G401.6 (cell line): ENCODE measurements around the gene MFN2.
"Not testable (repeated sequence)": the region's sequence is repeated elsewhere in the genome, so short reads cannot be mapped to it uniquely, and the experiment has no call there.

Experiments used
- FAIRE-seq: peaks from 2 replicates; lab custom pipeline; 2012; peaks lifted over from hg19 to GRCh38; lab: Jason Lieb, UNC

The MFN2 gene

DNA sequence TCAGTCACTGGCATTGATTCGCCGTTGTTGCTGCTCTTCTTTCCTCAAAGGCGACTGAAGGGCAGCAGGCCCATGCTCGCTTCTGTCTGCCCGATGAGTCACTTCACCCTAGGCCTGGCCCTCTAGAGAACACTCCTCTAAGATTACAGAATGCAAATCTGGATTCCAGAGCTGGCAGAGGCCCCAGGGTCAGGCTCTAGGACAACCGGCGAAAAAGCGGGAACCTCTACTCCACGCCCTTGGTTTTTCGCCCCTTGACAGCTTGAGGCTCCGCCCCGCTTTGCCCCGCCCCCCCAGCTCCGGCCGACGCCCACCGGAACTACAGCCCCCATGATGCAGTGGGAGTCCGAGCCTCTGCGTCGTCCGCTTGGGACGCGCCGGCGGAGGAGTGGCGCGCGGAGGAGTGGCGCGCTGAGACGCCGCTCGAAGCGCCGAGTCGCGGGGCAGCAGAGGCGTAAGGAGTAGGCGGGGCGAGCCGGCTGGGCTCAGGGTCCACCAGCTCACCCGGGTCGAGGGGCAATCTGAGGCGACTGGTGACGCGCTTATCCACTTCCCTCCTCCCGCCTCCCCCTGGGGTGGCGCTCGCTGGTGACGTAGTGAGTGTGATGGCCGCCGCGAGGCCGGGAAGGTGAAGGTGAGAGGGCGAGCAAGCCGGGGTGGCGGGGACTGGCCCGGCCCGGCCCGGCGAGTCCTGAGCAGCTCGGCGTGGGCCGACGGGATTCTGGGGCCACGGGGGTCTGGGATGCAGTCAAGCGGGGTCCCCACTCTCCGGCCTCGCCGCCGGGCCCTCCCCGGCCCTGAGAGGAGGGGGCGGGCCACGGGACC, at the start of gene MFN2:
Gene MFN2, plus strand, starts transcription at position 594 of the 825 bp plus-strand sequence. CDS start 8,725 bp downstream, outside the sequence.
- FAIRE-seq = peak; percentile 96

DNA sequence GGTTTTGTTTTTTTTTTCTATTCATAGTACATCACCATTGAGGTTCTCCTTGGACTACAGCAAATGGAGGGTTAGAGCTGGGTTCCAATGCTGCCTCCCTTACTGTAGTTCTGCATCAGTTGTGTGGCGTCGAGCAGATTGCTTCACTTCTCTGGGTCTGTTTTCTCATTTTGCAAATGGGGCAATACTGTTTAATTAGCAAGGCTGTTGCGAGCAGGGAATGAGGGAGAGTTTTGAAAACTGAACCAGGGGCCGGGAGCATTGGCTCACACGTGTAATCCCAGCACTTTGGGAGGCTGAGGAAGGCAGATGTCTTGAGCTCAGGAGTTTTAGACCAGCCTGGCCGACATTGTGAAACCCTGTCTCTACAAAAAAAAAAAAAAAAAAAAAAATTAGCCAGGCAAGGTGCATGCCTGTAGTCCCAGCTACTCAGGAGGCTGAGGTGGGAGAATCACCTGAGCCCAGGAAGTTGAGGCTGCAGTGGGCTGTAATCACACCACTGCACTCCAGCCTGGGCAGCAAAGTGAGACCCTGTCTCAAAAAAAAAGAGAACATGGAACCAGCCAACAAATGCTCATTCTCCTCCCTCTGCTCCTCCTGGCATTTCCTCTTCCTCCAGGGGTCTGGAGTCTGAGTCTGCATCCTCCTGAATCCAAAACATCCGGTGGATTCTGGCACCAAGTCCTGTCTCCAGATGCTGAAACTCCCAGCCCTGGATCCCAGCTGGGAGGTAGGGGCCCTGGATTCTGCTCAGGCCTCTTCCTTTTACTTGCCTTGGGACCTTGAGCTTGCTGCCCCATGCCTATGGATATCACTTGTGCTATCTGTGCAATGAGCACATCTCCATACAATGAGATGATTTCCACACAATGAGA, 49.4 kb upstream of the MFN2 start:
- no peak for FAIRE-seq

DNA sequence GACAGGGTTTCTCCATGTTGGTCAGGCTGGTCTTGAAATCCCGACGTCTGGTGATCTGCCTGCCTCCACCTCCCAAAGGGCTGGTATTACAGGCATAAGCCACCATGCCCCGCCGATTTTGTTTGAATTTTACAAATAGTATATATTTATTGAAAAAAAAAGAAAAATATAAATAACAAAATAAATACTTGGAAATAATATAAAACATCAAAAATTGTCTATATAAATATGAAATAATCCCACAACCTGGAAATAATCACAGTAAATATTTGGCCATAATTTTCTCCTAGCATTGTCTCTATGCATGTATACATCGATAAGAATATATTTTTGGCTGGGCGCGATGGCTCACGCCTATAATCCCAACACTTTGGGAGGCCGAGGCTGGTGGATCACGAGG, 48.4 kb upstream of the MFN2 start:
- FAIRE-seq = no peak

DNA sequence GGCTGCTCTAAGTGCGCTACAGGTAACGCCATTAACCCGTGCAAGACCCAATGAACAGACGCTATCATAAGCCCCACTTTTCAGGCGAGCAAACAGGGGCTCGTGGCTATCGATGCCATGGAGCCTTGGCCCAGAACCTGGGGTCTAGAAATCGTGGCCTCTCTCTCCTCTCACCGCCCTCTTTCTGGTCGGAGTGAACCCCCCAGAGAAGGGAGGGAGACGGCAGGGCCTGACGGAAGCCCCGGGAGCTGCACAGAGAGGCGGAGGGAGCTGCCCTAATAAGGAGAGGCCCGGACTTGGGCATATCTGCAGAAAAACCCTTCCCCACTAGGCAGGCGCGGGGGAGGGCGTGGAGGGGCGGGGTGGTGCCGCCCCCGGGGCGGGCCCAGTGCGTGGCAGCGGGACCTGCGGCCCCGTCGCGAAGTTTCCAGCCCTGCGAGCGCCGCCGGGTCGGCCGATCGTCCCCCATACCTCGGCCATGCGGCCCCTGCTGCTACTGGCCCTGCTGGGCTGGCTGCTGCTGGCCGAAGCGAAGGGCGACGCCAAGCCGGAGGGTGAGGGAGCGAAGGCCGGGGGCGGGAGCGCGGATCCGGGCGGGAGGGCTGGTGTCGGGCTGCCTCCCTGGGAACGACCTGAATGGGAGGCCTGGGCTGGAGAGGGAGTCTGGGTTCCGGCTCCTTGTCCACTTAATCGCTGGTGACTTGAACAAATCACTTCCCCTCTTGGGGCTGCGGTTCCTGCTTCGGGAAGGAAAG, 45.8 kb upstream of the MFN2 start, which contains the start of gene PLOD1:
Gene PLOD1, plus strand, starts transcription at position 416 of the 755 bp plus-strand sequence. Its CDS starts 63 bp downstream, at position 479.
- FAIRE-seq = no peak

DNA sequence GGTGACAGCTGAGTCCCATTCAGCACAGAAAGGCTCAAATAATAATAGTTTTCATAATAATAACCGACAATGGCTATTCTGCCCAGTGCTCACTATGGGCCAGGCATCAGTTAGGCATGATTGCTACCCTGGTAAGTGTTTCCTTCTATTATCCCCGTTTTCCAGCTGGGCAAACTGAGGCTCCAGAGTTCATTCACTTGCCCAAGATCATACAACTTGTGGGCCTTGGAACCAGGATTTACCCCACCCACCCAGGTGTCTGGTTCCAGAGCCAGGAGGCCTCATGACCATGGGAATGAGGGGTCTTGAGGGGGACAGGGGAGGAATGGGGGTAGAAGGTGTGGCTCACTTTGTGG, 45.2 kb upstream of the MFN2 start:
- no peak for FAIRE-seq

DNA sequence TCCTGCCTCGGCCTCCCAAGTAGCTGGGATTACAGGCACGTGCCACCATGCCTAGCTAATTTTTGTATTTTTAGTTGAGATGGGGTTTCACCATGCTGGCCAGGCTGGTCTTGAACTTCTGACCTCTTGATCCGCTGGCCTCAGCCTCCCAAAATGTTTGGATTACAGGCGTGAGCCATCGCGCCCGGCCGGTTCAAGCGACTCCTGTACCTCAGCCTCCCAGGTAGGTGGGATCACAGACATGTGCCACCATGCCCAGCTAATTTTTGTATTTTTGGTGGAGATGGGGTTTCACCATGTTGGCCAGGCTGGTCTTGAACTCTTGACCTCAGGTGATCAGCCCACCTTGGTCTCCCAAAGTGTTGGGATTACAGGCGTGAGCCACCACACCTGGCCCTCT, 44.5 kb upstream of the MFN2 start:
- FAIRE-seq = not testable (repeated sequence)

DNA sequence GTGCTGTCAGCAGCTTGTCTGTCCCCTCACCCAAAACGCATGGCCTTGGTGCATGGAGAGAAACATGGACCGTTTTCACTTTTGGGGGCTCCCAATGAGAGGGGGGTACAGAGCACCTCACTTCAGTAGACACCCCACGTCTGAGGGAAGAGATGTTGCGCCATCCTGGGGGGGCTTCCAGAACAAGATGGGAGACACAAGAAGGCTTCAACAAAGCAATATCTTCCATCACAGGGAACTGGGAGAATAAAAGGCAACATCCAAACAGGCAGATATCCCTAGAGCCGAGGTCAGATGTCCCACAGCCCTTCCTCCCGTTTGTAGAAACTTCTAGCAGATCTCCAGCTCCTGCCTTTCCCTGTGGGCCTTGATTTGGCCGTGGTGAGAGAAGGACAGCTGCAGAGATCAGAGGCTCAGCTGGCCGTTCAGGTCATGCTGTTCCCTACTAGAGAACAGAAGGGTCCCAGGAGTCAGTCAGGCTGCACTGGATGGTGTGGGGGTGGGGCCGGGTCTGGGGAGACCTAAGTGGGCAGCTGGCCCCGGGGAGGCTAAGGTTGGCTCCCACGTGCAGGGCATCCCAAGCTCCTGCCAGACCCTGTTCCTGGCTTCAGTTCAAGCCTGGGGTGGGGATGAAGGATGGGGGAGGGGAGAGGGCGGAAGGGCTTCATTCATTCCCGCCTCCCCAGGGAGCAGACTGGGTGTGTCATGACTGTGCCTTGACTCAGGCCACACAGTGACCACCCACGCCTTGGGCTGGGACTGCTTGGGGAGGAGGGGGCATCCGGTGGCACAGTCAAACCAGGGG, 41.3 kb upstream of the MFN2 start:
- no peak for FAIRE-seq

DNA sequence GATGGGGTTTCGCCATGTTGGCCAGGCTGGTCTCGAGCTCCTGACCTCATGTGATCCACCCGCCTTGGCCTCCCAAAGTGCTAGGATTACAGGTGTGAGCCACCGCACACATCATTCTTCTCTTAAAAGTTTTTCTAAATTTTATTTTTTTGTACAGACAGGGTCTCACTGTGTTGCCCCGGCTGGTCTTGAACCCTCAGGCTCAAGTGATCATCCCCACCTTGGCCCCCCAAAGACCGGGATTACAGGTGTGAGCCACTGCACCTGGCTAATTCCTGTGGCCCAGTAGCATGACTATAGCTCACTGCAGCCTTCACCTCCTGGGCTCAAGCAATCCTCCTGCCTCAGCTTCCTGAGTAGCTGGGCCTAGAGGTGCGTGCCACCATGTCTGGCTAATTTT, 40.5 kb upstream of the MFN2 start:
- FAIRE-seq = not testable (repeated sequence)

DNA sequence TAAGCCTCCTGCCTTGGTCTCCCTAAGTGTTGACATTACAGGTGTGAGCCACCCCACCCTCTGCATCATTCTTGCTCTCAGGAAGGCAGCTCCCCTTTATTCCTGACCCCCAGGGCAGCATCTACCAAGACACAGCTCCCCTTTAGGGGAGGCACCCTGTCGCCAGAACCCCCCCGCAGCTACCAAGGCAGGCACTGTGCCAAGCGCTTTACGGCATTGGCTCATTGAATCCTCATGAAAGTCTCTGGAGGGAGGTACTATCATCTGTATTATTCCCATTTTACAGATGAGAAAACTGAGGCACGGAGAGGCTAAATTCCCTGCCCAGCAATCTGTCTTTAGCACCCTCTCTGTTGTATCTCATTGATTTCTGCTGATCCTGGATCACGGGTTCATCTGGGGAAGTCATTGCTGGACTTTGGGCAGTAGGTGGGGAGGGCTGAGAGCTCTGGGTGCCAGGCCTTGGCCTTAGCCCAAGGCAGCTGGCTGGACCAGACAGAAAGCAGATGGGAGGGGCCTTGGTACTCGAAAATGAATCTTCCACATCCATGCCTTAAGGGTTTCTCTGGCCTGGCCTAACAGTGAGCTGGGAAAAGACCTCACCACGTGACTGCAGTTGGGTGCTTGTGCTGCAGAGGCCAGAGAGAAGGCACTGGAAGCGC, 39.9 kb upstream of the MFN2 start:
- no peak for FAIRE-seq

DNA sequence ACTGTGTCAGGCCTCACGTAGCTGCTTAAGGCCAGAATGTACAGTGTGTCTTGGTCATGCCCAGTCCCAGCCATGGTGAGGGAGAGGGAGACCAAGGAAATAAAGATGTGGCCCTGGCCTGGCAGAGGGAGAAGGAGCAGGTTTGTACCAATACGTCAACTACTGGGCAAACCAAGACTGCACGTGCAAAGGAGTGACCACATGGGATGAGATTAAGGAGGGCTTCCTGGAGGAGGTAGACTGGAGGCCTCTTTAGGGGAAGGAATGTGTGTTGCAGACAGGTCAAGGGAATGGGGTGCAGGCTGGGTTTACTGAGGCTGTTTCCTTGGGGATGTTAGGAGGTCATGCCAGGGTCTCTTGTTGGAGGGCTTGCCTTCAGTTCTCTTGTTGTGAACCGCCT, 38.0 kb upstream of the MFN2 start:
- FAIRE-seq = no peak

DNA sequence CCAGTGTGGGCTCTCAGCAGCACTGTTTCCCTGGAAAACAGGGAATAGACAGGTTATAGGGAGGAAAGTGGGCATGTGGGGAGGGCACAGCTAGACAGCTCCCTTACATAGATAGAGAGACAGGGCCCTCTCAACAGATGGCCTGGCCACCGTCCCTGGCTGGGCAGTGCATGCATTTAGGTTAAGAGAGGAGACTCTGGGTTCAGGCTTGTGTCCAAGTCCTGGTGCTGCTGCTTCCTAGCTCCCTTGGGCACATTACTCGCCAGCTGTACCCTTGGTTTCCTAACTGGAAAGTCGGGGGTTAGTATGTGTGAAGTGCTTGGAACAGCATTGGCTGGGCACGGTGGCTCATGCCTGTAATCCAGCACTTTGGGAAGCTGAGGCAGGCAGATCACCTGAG, 36.6 kb upstream of the MFN2 start:
- no peak for FAIRE-seq

DNA sequence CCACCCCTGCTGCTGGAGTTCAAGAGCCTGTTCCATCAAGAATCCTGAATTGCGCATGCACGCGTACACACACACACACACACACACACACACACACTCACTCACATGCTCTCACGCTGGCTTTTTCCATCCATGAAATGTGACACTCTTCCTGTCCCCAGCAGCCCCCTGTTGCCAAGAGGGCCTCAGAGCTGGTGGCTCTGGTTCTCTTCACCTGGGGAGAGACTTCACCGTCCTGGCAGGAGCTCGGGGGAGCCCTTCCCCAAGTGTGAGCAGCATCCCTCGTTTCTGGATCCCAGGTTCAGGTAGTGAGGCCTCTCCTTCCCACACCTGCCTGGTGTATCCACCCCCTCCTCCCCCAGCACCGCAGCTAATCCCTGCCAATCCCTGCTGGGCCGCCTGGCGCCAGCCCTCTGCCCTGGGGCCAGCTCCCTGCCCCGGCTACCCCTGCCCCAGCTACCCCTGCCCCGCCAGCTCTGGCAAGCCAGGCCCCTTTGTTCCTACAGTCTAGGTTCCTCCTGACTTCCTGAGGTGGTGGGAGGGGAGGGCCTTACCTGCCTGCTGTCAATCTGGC, 35.8 kb upstream of the MFN2 start:
- FAIRE-seq = no peak

DNA sequence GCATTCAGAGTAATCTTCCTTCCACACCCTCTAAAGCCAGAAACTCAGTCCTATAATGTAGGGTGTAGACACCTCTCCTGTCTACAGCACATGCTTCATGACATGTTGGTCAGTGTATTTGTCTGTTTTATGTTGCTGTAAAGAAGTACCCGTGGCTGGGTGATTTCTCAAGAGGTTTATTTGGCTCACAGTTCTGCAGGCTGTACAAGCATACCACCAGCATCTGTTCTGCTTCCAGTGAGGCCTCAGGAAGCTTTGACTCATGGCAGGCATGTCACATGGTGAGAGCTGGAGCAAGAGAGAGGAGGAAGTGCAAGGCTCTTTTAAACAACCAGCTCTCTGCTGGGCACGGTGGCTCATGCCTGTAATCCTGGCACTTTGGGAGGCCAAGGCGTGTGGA, 33.6 kb upstream of the MFN2 start:
- no peak for FAIRE-seq

DNA sequence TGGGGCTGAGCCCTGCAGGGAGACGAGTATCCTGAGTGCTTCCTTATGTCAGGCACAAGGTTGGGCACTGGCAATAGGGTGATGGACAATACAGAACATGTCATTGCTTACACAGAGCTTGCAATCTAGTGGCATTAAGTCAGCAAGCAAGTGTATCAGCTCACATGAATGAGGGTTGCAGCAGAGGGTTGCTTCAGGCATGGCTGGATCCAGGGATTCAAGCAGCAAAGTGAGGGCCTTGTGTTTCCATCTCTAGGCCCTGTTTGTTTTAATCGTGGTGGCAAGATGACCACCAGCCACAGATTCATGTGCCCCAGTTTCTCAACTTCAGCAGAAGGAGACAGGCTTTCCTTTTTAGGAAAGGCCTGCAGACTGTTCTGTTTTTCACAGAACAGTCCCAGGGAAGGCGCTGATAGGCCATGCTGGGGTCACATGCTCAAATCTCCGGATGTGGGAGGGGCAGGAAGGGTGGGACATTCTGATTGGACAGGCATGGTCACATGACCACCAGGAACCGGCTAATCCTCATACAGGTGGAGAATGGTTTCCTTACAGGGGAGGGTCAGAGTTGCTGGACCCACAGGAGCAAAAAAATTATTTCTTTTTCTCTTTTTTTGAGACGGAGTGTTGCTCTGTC, 31.3 kb upstream of the MFN2 start:
- no peak for FAIRE-seq

DNA sequence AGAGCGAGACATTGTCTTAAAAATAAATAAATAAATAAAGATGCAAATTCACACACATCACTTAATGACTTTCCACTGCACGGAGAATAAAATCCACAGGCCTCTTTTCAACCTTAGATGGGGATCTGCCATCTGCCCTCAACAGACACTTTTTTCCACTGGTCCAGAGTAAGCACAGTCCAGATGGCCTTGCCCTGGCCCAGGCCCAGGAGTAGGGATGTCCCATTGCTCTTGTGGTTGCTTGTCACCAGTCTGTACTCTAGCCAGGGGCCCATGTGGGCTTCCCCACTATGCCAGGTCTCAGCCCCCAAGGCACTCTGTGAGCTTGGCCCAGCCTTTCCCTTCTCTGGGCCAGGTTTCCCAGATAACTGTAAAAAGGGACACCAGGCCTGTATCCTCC, 28.3 kb upstream of the MFN2 start:
- no peak for FAIRE-seq

DNA sequence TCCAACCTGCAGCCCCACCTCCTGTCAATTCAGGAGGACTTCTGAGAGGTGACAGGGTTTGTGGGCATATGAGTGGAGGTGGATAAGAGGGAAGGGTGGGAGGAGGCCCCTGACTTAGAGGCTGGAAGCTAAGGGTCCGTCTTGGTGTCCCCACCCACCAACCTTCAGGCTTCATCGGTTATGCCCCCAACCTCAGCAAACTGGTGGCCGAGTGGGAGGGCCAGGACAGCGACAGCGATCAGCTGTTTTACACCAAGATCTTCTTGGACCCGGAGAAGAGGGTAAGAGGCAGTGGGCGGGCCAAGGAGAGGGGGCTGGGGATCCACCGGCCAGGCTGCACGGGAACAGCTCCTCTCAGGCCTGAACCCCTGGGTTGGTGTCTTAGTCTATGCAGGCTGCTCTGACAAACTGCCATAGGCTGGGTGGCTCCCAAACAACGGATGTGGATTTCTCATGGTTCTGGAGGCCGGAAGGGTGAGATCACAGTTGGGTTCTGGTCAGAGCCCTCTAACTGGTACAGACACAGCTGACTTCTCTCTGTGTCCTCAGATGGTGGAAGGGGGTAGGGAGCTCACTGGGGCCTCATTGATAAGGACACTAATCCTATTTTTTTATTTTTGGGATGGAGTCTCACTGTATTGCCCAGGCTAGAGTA, 27.7 kb upstream of the MFN2 start:
- no peak for FAIRE-seq

DNA sequence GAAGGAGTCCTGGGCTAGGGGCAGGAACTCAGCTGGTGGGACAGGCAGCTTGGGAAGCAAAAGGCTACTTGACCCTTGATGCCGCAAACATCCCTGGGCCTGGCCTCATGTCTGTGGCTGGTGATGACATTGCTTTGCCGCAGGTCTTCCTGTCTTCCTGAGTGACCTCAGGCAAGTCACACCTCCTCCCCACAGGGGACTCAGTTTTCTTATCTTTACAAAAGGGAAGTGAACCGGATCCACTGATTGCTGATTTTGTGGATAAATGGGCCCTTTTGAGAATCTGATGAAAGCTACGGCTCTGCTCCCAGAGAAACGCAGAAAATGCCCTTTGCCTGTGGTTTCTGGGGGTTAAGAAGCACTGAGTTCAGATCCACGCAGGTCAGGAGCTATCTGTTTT, 25.0 kb upstream of the MFN2 start:
- no peak for FAIRE-seq

DNA sequence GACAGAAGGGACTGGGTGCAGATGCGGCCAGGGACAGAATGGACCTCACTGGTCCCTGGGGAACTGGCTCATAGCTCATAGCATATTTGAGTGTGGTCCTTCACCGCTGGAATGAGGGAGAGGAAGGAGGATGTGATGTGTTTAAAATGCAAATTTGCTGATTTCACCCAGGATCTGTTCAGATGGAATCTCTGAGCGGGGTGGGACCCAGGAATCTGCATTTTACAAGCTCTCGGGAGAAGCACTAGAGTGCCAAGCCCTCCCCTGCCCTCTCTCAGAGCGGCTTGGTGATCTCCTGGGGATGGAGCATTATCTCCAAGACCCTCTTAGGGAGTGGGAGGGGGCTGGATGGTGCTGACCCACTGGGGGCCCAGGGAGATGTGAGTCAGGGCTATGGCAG, 22.8 kb upstream of the MFN2 start:
- no peak for FAIRE-seq

DNA sequence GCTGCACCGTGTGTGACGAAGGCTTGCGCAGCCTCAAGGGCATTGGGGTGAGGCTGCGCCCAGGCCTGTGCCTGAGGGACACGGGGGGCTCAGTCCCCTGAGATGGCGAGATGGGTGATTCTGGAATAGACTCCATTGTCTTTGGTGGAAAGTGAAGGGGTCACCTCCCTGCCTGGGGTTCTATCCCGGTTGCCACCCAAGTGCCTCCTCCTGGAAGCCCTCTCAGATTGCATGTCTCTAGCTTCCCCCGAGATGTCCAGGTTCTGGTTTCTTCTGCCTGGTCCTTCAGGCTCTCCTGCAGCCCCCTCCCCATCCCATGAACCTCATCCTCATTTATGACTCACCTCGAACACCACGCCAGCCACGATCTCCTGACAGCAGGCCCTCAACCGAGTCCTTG, 22.3 kb upstream of the MFN2 start:
- FAIRE-seq = no peak

DNA sequence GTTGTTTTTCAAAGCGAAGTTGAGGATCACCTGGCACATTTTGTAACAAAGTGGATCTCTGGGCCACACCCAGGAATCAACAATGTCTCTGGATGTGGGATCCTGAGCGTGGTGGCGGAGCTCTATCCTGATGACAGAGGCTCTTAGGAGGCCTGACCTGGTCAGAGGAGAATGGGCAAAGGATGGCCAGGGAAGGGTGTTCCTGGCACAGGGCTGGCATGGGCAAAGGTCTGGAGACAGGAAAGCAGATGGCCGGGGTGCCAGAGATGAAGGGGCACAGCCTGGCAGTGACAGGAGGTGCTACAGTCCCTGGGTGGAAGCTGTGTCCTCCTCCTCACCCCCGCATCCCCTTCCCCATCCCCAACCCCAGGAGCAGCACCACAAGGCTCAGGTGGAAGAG, 20.0 kb upstream of the MFN2 start:
- no peak for FAIRE-seq
